WERI-Rb-1 (cell line): ENCODE measurements around the gene UFD1.

Experiments used
- DNase-seq: peaks from one replicate; pipeline ENCODE4 v3.0.0-alpha.2; 2020
- H3K27ac ChIP-seq: fragments of 250-450 bp; sonication (Bioruptor Pico); 2 replicates; pipeline ENCODE4 v1.5.1; 2020; ENCODE audit warnings: mild to moderate bottlenecking, moderate library complexity
- H3K27me3 ChIP-seq: fragments of 250-450 bp; sonication (Bioruptor Pico); 2 replicates; pipeline ENCODE4 v1.5.1; 2021; ENCODE audit warnings: mild to moderate bottlenecking, low read depth, moderate library complexity; ENCODE audit not compliant: insufficient read depth, severe bottlenecking
- H3K36me3 ChIP-seq: fragments of 250-450 bp; sonication (Bioruptor Pico); 2 replicates; pipeline ENCODE4 v1.5.1; 2020; ENCODE audit warnings: mild to moderate bottlenecking, moderate library complexity
- H3K4me3 ChIP-seq: 2 replicates; pipeline ENCODE4 v1.5.1; 2011; ENCODE audit warnings: low read depth, mild to moderate bottlenecking, control low read depth, low read length
- H3K9me3 ChIP-seq: fragments of 250-450 bp; sonication (Bioruptor Pico); 2 replicates; pipeline ENCODE4 v1.5.1; 2021; ENCODE audit warnings: mild to moderate bottlenecking, moderate library complexity; ENCODE audit not compliant: severe bottlenecking
- CTCF ChIP-seq: IDR thresholded peaks from 2 replicates; pipeline ENCODE4 v1.5.1; 2011; ENCODE audit warnings: low read depth, mild to moderate bottlenecking, control low read depth, inconsistent platforms, low read length

Gene UFD1

GRCh38 chr22:19432133-19432851 lies 46.7 kb downstream of the UFD1 start, which contains the start of gene MRPL40:
TSS of gene MRPL40 (plus strand) at chr22:19432545. CDS start at chr22:19432555, 10 bp downstream.
- H3K27ac ChIP-seq: peak within 1 kb of the TSS; percentile 91
- no peaks in the 10 kb centered on the region for H3K9me3 ChIP-seq
- no peak for TF ChIP-seq CTCF
- no peaks in the 10 kb centered on the region for H3K27me3 ChIP-seq
- H3K36me3 ChIP-seq: peaks cover 41% of the 10 kb centered on the region
- peak within 1 kb of the TSS; percentile 84 for H3K4me3 ChIP-seq
- DNase-seq: peak; percentile 95

- Histone ChIP-seq H3K9me3 (no peaks in the 10 kb centered on the region), H3K27me3 (no peaks in the 10 kb centered on the region), H3K27ac (peak within 1 kb of the TSS; percentile 91), H3K36me3 (peaks cover 38% of the 10 kb centered on the region), H3K4me3 (peak within 1 kb of the TSS; percentile 84)
- DNase-seq: peak; percentile 76
- TF ChIP-seq CTCF: no peak
These were observed 47.3 kb downstream of the UFD1 start, which contains the start of gene HIRA for GRCh38 chr22:19431649-19432132. TSS of gene HIRA (minus strand) at chr22:19431733. CDS start at chr22:19431476, 257 bp downstream.

- TF ChIP-seq CTCF: peak; percentile 28
- peak; percentile 27 for DNase-seq
- Histone ChIP-seq H3K4me3 (peak overlapping the region; percentile 80), H3K27me3 (no peaks in the 10 kb centered on the region), H3K27ac (peak overlapping the region; percentile 85), H3K9me3 (no peaks in the 10 kb centered on the region), H3K36me3 (peaks cover 31% of the 10 kb centered on the region)
These were observed 48.0 kb downstream of the UFD1 start for GRCh38 chr22:19430890-19431541.

- H3K4me3 ChIP-seq: peak overlapping the region; percentile 80
- no peaks in the 10 kb centered on the region for H3K9me3 ChIP-seq
- no peak for TF ChIP-seq CTCF
- peak overlapping the region; percentile 85 for H3K27ac ChIP-seq
- peaks cover 23% of the 10 kb centered on the region for H3K36me3 ChIP-seq
- no peaks in the 10 kb centered on the region for H3K27me3 ChIP-seq
- DNase-seq: no peak
These were observed 48.8 kb downstream of the UFD1 start for GRCh38 chr22:19429950-19430889.

GRCh38 chr22:19424186-19424500 lies 54.9 kb downstream of the UFD1 start:
- Histone ChIP-seq H3K9me3 (no peaks in the 10 kb centered on the region), H3K27ac (no peak overlapping the region), H3K27me3 (no peaks in the 10 kb centered on the region), H3K36me3 (peaks cover 8% of the 10 kb centered on the region; the same call in 1 of the 2 replicates), H3K4me3 (no peak overlapping the region)
- no peak for DNase-seq
- TF ChIP-seq CTCF: no peak
